HG03135 (cell line): ENCODE measurements around the gene MACROD2.

Source experiments
- ATAC-seq: cut with Tn5 transposase; IDR thresholded peaks from one replicate; pipeline ENCODE4 v1.9.1; 2021; ENCODE audit warnings: mild to moderate bottlenecking, moderate library complexity; ENCODE audit not compliant: unreplicated experiment

The MACROD2 gene

GRCh38 chr20:15061955-15062354 is 1066.6 kb downstream of the MACROD2 start:
- ATAC-seq: no peak

GRCh38 chr20:15063081-15063480 is 1067.8 kb downstream of the MACROD2 start:
- ATAC-seq: no peak

GRCh38 chr20:15064741-15065140 is 1069.4 kb downstream of the MACROD2 start:
- ATAC-seq: no peak

GRCh38 chr20:15065794-15066193 is 1070.5 kb downstream of the MACROD2 start:
- ATAC-seq: no peak

- no peak for ATAC-seq
Observed at GRCh38 chr20:15068486-15068885, 1073.2 kb downstream of the MACROD2 start.

GRCh38 chr20:15069355-15069754 is 1074.0 kb downstream of the MACROD2 start:
- ATAC-seq: no peak

- ATAC-seq: no peak
Observed at GRCh38 chr20:15071085-15071808, 1075.9 kb downstream of the MACROD2 start.

GRCh38 chr20:15072316-15072715 is 1077.0 kb downstream of the MACROD2 start:
- no peak for ATAC-seq

- ATAC-seq: no peak
Observed at GRCh38 chr20:15075586-15075985, 1080.3 kb downstream of the MACROD2 start.

GRCh38 chr20:15076785-15077184 is 1081.5 kb downstream of the MACROD2 start:
- no peak for ATAC-seq

- ATAC-seq: no peak
Observed at GRCh38 chr20:15077733-15078250, 1082.5 kb downstream of the MACROD2 start.

- no peak for ATAC-seq
Observed at GRCh38 chr20:15079594-15080340, 1084.5 kb downstream of the MACROD2 start.

- ATAC-seq: no peak
Observed at GRCh38 chr20:15081261-15081660, 1085.9 kb downstream of the MACROD2 start.

GRCh38 chr20:15091421-15092037 is 1096.2 kb downstream of the MACROD2 start:
- ATAC-seq: no peak

- no peak for ATAC-seq
Observed at GRCh38 chr20:15098351-15098750, 1103.0 kb downstream of the MACROD2 start.

GRCh38 chr20:15099130-15099529 is 1103.8 kb downstream of the MACROD2 start:
- ATAC-seq: no peak

GRCh38 chr20:15100506-15101160 is 1105.3 kb downstream of the MACROD2 start:
- no peak for ATAC-seq

- no peak for ATAC-seq
Observed at GRCh38 chr20:15107931-15108330, 1112.6 kb downstream of the MACROD2 start.

GRCh38 chr20:15109494-15109893 is 1114.2 kb downstream of the MACROD2 start:
- ATAC-seq: no peak

- no peak for ATAC-seq
Observed at GRCh38 chr20:15111654-15112053, 1116.3 kb downstream of the MACROD2 start.

GRCh38 chr20:15113144-15113773 is 1117.9 kb downstream of the MACROD2 start:
- ATAC-seq: no peak
